ENCODE data around the gene CRYBG3.

CRYBG3 gene

GRCh38 chr3:97939401-97939800 lies 117.6 kb downstream of the CRYBG3 start:
- H3K36me3 ChIP-seq: peaks cover 27 to 98% (median 53%) of the 10 kb centered on the region in 11 experiments
- no peak for TF ChIP-seq Cebpa-rat (IDR thresholded peaks at IDR 0.05)
- no peak overlapping the region for H3K4me2 ChIP-seq
- H3K9ac ChIP-seq: no peak overlapping the region
- no peak overlapping the region for H3K27ac ChIP-seq
- H3K9me3 ChIP-seq (replicated peaks in 1 of 11): no peaks in the 10 kb centered on the region
- no peak overlapping the region for H3K4me3 ChIP-seq
- no peaks in the 10 kb centered on the region for H3K4me1 ChIP-seq
- no peaks in the 10 kb centered on the region for H4K20me1 ChIP-seq
- no peaks in the 10 kb centered on the region for H3K27me3 ChIP-seq

GRCh38 chr3:97940034-97940433 lies 118.2 kb downstream of the CRYBG3 start:
- Histone ChIP-seq H3K36me3 (peaks cover 33 to 98% (median 60%) of the 10 kb centered on the region in 11 experiments), H4K20me1 (no peaks in the 10 kb centered on the region), H3K27ac (no peak overlapping the region), H3K4me1 (no peaks in the 10 kb centered on the region), H3K4me3 (no peak overlapping the region), H3K9me3 (replicated peaks in 1 of 11) (no peaks in the 10 kb centered on the region), H3K9ac (no peak overlapping the region), H3K4me2 (no peak overlapping the region), H3K27me3 (no peaks in the 10 kb centered on the region)
- no peak for TF ChIP-seq Cebpa-rat (IDR thresholded peaks at IDR 0.05)

DNA sequence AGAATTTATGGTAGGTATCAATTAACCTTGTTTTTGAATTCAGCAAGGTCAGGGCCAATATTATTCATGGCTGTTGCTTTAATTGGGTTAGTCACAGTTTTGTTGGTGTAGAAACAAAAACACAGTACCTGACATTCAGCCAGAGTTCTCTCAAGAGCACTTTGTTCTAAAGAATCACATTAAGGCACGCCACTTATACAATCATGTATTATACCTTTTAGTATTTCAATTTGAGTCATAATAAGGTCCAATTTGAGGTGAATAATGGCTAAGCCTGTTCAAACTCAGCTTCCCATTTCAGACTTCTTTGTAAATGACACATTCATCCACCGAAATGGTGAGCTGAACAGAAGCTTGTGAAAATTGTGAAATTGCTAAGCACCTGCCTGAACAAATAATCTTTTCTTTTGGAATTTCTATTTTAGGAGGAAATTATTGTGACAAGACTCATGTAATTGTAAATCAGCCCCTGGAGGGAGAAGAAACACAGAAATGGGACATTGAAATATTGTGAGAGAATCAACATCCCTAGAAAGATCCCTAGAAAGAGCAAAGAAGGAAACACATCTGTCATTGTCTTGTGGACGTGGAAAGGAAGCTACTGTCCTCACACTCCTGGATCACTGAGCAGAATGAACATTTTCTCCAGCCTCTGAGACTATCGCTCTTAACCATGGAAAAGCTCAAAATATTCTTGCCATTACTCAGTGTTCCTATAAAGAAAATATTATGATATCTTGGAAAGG lies 121.2 kb downstream of the CRYBG3 start:
- no peak for TF ChIP-seq Cebpa-rat (IDR thresholded peaks at IDR 0.05)

DNA sequence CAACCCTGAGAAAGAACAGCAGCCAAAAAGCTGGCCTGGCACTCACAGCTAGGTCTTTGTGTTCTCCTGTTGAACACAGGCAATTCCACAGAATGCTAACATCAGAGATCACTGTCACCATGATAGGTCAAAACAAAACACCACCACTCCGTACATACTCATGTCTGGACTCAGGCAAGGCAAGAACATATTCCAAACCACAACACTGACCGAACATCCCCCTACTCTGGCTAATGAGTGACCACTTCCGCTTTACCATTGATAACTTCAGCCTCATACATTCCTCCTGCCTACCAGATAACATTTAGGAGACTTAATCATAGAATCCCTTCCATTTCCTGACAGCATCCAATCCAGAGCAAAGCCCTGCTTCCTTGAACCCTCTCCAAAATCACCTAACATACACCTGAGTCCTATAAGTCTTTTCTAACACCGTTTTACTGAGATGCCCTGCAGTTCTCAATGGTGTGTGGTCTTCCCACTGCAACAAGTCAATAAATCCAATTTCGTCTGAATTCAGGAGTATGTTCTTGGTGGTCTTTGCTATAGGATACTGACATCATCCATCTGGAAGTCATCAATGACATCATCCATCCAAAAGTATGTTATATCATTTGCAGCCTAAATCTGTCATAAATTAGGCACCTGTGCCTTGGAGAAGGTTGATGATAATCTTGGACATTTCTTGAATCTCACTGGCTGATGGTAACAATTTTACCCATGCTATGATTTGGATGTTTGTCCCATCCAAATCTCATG lies 126.7 kb downstream of the CRYBG3 start:
- H3K36me3 ChIP-seq: peaks cover 96 to 100% (median 99%) of the 10 kb centered on the region in 11 experiments
- H3K4me2 ChIP-seq: no peak overlapping the region
- H3K27ac ChIP-seq: no peak overlapping the region

More for the DNA sequence above, 121.2 kb downstream of the CRYBG3 start:
- no peaks in the 10 kb centered on the region for H3K27me3 ChIP-seq
- no peak overlapping the region for H3K4me2 ChIP-seq
- H3K4me1 ChIP-seq: no peaks in the 10 kb centered on the region
- no peak overlapping the region for H3K4me3 ChIP-seq
- H4K20me1 ChIP-seq: peaks cover 0 to 5% (median 0%) of the 10 kb centered on the region in 11 experiments; a peak in 1 of 22 replicates
- H3K27ac ChIP-seq: no peak overlapping the region
- H3K9ac ChIP-seq: no peak overlapping the region
- peaks cover 61 to 98% (median 78%) of the 10 kb centered on the region in 11 experiments for H3K36me3 ChIP-seq
- no peaks in the 10 kb centered on the region for H3K9me3 ChIP-seq (replicated peaks in 1 of 11)

DNA sequence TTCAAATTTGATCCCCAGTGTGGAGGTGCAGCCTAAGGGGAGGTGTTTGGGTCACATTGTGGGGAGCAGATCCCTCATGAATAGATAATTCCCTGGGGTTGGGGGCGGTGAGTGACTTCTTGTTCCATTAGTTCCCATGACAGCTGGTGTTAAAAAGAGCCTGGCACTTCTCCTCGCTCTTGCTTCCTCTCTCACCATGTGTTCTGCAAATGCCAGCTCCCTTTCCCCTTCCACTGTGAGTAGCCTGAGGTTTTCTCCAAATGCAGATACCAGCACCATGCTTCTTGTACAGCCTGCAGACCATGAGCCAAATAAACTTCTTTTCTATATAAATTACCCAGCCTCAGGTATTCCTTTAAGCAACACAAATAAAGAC lies 127.3 kb downstream of the CRYBG3 start:
- H3K9me3 ChIP-seq (replicated peaks in 1 of 11): no peaks in the 10 kb centered on the region
- H3K4me1 ChIP-seq: peaks cover 0 to 2% (median under 1%) of the 10 kb centered on the region in 10 experiments; a peak in 8 of 20 replicates
- no peaks in the 10 kb centered on the region for H3K27me3 ChIP-seq
- no peak overlapping the region for H3K9ac ChIP-seq
- peaks cover 0 to 16% (median 0%) of the 10 kb centered on the region in 11 experiments; a peak in 2 of 22 replicates for H4K20me1 ChIP-seq
- TF ChIP-seq Cebpa-rat (IDR thresholded peaks at IDR 0.05): no peak
- no peak overlapping the region for H3K4me2 ChIP-seq
- no peak overlapping the region for H3K4me3 ChIP-seq
- no peak overlapping the region for H3K27ac ChIP-seq
- peaks cover 96 to 100% (median 99%) of the 10 kb centered on the region in 11 experiments for H3K36me3 ChIP-seq

More for the DNA sequence above, 126.7 kb downstream of the CRYBG3 start:
- Histone ChIP-seq H3K4me1 (no peaks in the 10 kb centered on the region; a peak in 1 of 20 replicates), H3K9me3 (replicated peaks in 1 of 11) (no peaks in the 10 kb centered on the region), H3K27me3 (no peaks in the 10 kb centered on the region), H3K9ac (no peak overlapping the region), H4K20me1 (peaks cover 0 to 16% (median 0%) of the 10 kb centered on the region in 11 experiments; a peak in 2 of 22 replicates), H3K4me3 (no peak overlapping the region)
- no peak for TF ChIP-seq Cebpa-rat (IDR thresholded peaks at IDR 0.05)

DNA sequence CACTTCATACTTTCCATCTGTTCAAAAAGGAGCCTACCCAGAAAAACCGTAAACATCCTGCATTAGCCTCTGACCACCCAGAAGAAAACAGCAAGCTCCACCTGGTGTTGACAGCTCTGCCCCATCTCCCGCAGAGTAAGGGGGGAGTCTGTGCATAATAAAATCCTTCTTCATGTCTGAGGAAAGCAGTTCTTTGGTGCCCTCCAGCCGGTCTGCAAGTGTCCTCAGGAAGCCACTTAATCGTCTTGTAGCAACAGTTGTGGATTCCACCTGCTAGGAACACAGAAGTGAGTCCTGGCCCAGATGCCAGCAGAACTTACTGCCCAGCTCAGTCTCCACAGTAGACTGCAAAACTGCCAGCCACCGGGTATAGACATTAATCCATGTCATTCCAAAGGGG lies 127.9 kb downstream of the CRYBG3 start:
- Histone ChIP-seq H3K4me3 (no peak overlapping the region), H3K9ac (no peak overlapping the region), H3K27ac (no peak overlapping the region), H3K27me3 (no peaks in the 10 kb centered on the region), H3K9me3 (replicated peaks in 1 of 11) (no peaks in the 10 kb centered on the region), H3K36me3 (peaks cover 93 to 100% (median 98%) of the 10 kb centered on the region in 11 experiments), H3K4me1 (peaks cover 2 to 8% (median 5%) of the 10 kb centered on the region in 10 experiments; a peak in 16 of 20 replicates), H4K20me1 (peaks cover 0 to 19% (median 0%) of the 10 kb centered on the region in 11 experiments; a peak in 4 of 22 replicates), H3K4me2 (no peak overlapping the region)
- TF ChIP-seq Cebpa-rat (IDR thresholded peaks at IDR 0.05): no peak

DNA sequence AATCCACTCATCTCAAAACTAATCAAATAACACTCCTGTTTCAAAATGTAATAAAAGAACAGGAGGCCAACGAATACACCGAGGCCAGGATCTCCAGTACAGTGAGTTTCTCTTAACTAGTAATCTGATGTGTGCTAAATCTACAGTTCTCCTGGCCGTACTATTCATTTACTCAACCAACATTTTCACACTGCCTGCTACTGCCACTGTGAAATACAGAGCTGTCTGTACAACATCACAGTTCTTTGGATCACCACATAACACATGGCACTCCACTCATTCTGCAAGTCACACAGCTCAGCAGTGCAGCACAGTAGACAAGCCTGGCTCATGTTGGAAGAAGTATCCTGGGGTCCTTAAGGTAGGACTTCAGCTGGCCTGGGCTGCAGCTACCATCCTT lies 128.5 kb downstream of the CRYBG3 start:
- Histone ChIP-seq H3K4me3 (no peak overlapping the region), H3K4me1 (peaks cover 4 to 15% (median 11%) of the 10 kb centered on the region in 10 experiments; a peak in 16 of 20 replicates), H3K9ac (no peak overlapping the region), H3K27ac (no peak overlapping the region), H4K20me1 (peaks cover 0 to 25% (median 0%) of the 10 kb centered on the region in 11 experiments; a peak in 4 of 22 replicates), H3K27me3 (no peaks in the 10 kb centered on the region), H3K9me3 (replicated peaks in 1 of 11) (no peaks in the 10 kb centered on the region), H3K36me3 (peaks cover 87 to 100% (median 97%) of the 10 kb centered on the region in 11 experiments), H3K4me2 (no peak overlapping the region)
- no peak for TF ChIP-seq Cebpa-rat (IDR thresholded peaks at IDR 0.05)

GRCh38 chr3:97952280-97952679 lies 130.5 kb downstream of the CRYBG3 start:
- peaks cover 0 to 26% (median 0%) of the 10 kb centered on the region in 11 experiments; a peak in 4 of 22 replicates for H4K20me1 ChIP-seq
- TF ChIP-seq Cebpa-rat (IDR thresholded peaks at IDR 0.05): no peak
- H3K9me3 ChIP-seq (replicated peaks in 1 of 11): no peaks in the 10 kb centered on the region
- peaks cover 75 to 100% (median 95%) of the 10 kb centered on the region in 11 experiments for H3K36me3 ChIP-seq
- H3K27ac ChIP-seq: no peak overlapping the region
- peaks cover 4 to 19% (median 11%) of the 10 kb centered on the region in 10 experiments; a peak in 16 of 20 replicates for H3K4me1 ChIP-seq
- no peak overlapping the region for H3K4me3 ChIP-seq
- no peaks in the 10 kb centered on the region for H3K27me3 ChIP-seq
- no peak overlapping the region; a peak in 1 of 22 replicates for H3K4me2 ChIP-seq
- no peak overlapping the region for H3K9ac ChIP-seq

DNA sequence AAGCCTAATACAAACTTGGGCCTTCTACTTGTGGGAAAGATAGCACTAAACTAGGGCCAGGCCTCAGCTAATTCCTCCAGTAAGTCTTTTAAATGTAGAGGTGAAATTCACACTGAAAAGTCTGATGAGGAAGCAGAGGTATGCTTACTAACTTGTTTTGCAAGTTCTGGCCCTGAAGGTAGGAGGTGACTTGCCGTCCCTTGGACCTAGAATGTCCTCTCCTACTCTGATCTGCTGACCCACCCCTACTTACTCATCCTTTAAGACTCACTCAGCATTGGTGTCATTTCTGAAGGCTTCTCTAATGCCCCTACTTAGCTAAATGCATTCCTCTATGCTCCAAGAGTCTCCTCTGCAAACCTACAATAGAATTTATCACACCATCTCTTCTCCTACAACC lies 131.1 kb downstream of the CRYBG3 start:
- TF ChIP-seq Cebpa-rat (IDR thresholded peaks at IDR 0.05): no peak
- Histone ChIP-seq H4K20me1 (peaks cover 0 to 21% (median 0%) of the 10 kb centered on the region in 11 experiments; a peak in 4 of 22 replicates), H3K4me2 (no peak overlapping the region; a peak in 1 of 22 replicates), H3K27me3 (no peaks in the 10 kb centered on the region), H3K9me3 (replicated peaks in 1 of 11) (no peaks in the 10 kb centered on the region), H3K36me3 (peaks cover 74 to 100% (median 95%) of the 10 kb centered on the region in 11 experiments), H3K9ac (no peak overlapping the region), H3K4me3 (no peak overlapping the region), H3K27ac (no peak overlapping the region), H3K4me1 (peaks cover 4 to 19% (median 11%) of the 10 kb centered on the region in 10 experiments; a peak in 16 of 20 replicates)
